H54 (cell line): Measurements from ENCODE around the gene ZNF428.

Experiments used
- DNase-seq: peaks from one replicate; pipeline ENCODE4 v3.0.0; 2011; ENCODE audit warnings: low spot score, mixed read lengths; ENCODE audit not compliant: insufficient read length
- FAIRE-seq: peaks from 3 replicates; lab custom pipeline; 2011; peaks lifted over from hg19 to GRCh38; lab: Jason Lieb, UNC
- POLR2A ChIP-seq: IDR thresholded peaks from 2 replicates; pipeline ENCODE4 v1.6.1; 2011; ENCODE audit warnings: low read depth, mild to moderate bottlenecking, low read length

The ZNF428 gene

GRCh38 chr19:43634872-43635560 lies 15.6 kb upstream of the ZNF428 start:
- no peak for TF ChIP-seq POLR2A
- FAIRE-seq (no peak), DNase-seq (no peak)

- TF ChIP-seq POLR2A, result no peak
- DNase-seq (no peak), FAIRE-seq (no peak)
Measured at GRCh38 chr19:43634506-43634871, 15.1 kb upstream of the ZNF428 start.

GRCh38 chr19:43634068-43634467 lies 14.6 kb upstream of the ZNF428 start:
- FAIRE-seq (no peak), DNase-seq (no peak)
- no peak for TF ChIP-seq POLR2A

GRCh38 chr19:43633520-43633919 lies 14.1 kb upstream of the ZNF428 start:
- FAIRE-seq, result no peak
- DNase-seq, result no peak
- no peak for TF ChIP-seq POLR2A

GRCh38 chr19:43631491-43631890 lies 12.1 kb upstream of the ZNF428 start:
- TF ChIP-seq POLR2A, result no peak
- FAIRE-seq (no peak), DNase-seq (no peak)

- no peak for TF ChIP-seq POLR2A
- DNase-seq (no peak), FAIRE-seq (no peak)
Measured at GRCh38 chr19:43628646-43629326, 9.4 kb upstream of the ZNF428 start.

GRCh38 chr19:43626838-43627237 lies 7.4 kb upstream of the ZNF428 start:
- no peak for TF ChIP-seq POLR2A
- DNase-seq (no peak), FAIRE-seq (no peak)

GRCh38 chr19:43625918-43626579 lies 6.6 kb upstream of the ZNF428 start:
- TF ChIP-seq POLR2A, result no peak
- FAIRE-seq (no peak), DNase-seq (no peak)

- DNase-seq, result no peak
- TF ChIP-seq POLR2A, result no peak
- no peak for FAIRE-seq
Measured at GRCh38 chr19:43624933-43625332, 5.5 kb upstream of the ZNF428 start.

GRCh38 chr19:43623889-43624670 lies 4.7 kb upstream of the ZNF428 start:
- FAIRE-seq, result no peak
- DNase-seq, result no peak
- TF ChIP-seq POLR2A, result no peak

GRCh38 chr19:43622956-43623355 lies 3.5 kb upstream of the ZNF428 start:
- no peak for DNase-seq
- no peak for FAIRE-seq

GRCh38 chr19:43622070-43622469 lies 2.6 kb upstream of the ZNF428 start:
- no peak for TF ChIP-seq POLR2A
- DNase-seq, result no peak
- FAIRE-seq, result no peak

More at GRCh38 chr19:43622956-43623355, 3.5 kb upstream of the ZNF428 start:
- no peak for TF ChIP-seq POLR2A

GRCh38 chr19:43620061-43621001 lies 902 bp upstream of the ZNF428 start:
- no peak for TF ChIP-seq POLR2A
- no peak for FAIRE-seq
- no peak for DNase-seq
